ENCODE data around the gene ALG9. TPM values are rescaled to one million over a fixed set of nuclear protein-coding genes. Genes with fewer than 3 reads are reported as not detected.
"Not testable (repeated sequence)": the region's sequence is repeated elsewhere in the genome, so short reads cannot be mapped to it uniquely, and the experiment has no call there.

ALG9 gene
- total RNA-seq (2014; rRNA removed), result 41.2 and 44.4 TPM in 2 replicates
- polyA plus RNA-seq (2012), result 27.9 TPM

GRCh38 chr11:111870886-111871692, at the start of gene ALG9:
Gene ALG9, minus strand, starts transcription at chr11:111871581. Its CDS starts 99 bp downstream, at chr11:111871482.
- peak; percentile 83 for DNase-seq (ENCODE audit: low read depth)

- DNase-seq (ENCODE audit: low read depth), result no peak
Measured at GRCh38 chr11:111920908-111921307, 49.5 kb upstream of the ALG9 start.

GRCh38 chr11:111918390-111919256, 47.2 kb upstream of the ALG9 start, which contains the start of gene C11orf52:
Gene C11orf52, plus strand, starts transcription at chr11:111918913. Its CDS starts 60 bp downstream, at chr11:111918973.
- peak; percentile 92 for DNase-seq (ENCODE audit: low read depth)

GRCh38 chr11:111917788-111918187, 46.4 kb upstream of the ALG9 start:
- DNase-seq (ENCODE audit: low read depth), result no peak

- no peak for DNase-seq (ENCODE audit: low read depth)
Measured at GRCh38 chr11:111917312-111917711, 45.9 kb upstream of the ALG9 start.

GRCh38 chr11:111916768-111917167, 45.4 kb upstream of the ALG9 start:
- DNase-seq (ENCODE audit: low read depth), result no peak

- peak; percentile 78 for DNase-seq (ENCODE audit: low read depth)
Measured at GRCh38 chr11:111913997-111914396, 42.6 kb upstream of the ALG9 start.

- DNase-seq (ENCODE audit: low read depth), result peak; percentile 34
Measured at GRCh38 chr11:111913031-111913861, 41.9 kb upstream of the ALG9 start.

GRCh38 chr11:111912535-111912934, 41.2 kb upstream of the ALG9 start, which contains the start of gene HSPB2:
Gene HSPB2, plus strand, starts transcription at chr11:111912734. Its CDS starts 96 bp downstream, at chr11:111912830.
- no peak for DNase-seq (ENCODE audit: low read depth)

- DNase-seq (ENCODE audit: low read depth), result peak; percentile 88
Measured at GRCh38 chr11:111911563-111912401, 40.4 kb upstream of the ALG9 start, which contains the start of gene CRYAB. Gene CRYAB, minus strand, starts transcription at chr11:111911770. Its CDS starts 46 bp downstream, at chr11:111911724.

- peak; percentile 26 for DNase-seq (ENCODE audit: low read depth)
Measured at GRCh38 chr11:111910676-111911562, 39.5 kb upstream of the ALG9 start.

GRCh38 chr11:111909378-111909777, 38.0 kb upstream of the ALG9 start:
- no peak for DNase-seq (ENCODE audit: low read depth)

- DNase-seq (ENCODE audit: low read depth), result no peak
Measured at GRCh38 chr11:111908639-111909305, 37.4 kb upstream of the ALG9 start.

GRCh38 chr11:111906680-111907079, 35.3 kb upstream of the ALG9 start:
- DNase-seq (ENCODE audit: low read depth), result no peak

- DNase-seq (ENCODE audit: low read depth), result no peak
Measured at GRCh38 chr11:111905411-111905810, 34.0 kb upstream of the ALG9 start.

- DNase-seq (ENCODE audit: low read depth), result no peak
Measured at GRCh38 chr11:111886844-111887243, 15.5 kb upstream of the ALG9 start.

- no peak for DNase-seq (ENCODE audit: low read depth)
Measured at GRCh38 chr11:111886032-111886431, 14.7 kb upstream of the ALG9 start.

GRCh38 chr11:111885053-111885452, 13.7 kb upstream of the ALG9 start:
- not testable (repeated sequence) for DNase-seq (ENCODE audit: low read depth)

- DNase-seq (ENCODE audit: low read depth), result no peak
Measured at GRCh38 chr11:111882202-111882601, 10.8 kb upstream of the ALG9 start.
